ENCODE measurements around the gene PPIL6.

PPIL6 gene

DNA sequence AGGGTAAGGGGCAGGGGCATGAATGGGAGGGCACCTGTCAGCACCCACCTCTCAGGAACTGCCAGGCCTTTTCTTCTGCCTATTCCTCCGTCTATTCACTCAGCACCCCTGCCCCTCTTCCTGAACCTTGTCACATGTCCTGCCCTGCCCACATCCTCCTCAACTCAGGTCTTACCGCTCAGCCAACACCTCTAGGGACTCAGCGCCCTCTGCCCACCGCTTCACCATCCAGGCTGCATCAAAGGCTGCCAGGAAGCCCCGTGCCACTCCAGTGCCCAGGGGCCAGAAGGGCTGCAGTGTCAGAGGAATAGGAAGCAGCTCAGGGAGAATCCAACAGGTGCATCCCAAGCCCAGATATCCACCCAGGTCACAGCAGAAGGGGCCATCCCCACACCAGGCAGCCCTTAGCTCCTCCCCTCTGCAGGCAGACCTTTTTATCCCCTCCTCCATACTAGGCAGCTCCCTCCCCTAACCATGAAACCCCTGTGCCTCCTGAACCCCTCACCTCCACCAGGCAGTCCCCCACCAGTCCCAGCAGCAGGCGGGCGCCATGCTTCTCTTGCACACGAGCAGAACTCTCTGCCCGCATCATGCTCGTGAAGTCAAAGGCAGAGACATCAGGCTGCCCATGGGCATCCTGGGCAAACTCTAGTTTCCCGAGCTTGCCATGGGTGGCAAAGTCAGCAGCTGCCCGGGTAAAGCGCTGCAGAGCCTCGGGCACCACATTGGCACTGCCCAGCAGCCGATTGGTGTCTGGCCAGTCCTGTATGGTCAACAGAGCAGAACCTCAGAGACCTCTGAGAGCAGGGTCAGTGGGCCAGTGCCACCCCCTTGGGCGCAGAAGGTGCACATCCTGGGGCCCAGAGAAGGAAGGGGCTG is 9.6 kb upstream of the PPIL6 start:
- no peak for DNase-seq (ENCODE audit: low read depth in 2 of 2)
- H3K4me3 ChIP-seq (replicated peaks in 1 of 2; ENCODE audit: low read depth in 2 of 2, low read length in 2 of 2): no peak overlapping the region
- TF ChIP-seq, protein P1, sequence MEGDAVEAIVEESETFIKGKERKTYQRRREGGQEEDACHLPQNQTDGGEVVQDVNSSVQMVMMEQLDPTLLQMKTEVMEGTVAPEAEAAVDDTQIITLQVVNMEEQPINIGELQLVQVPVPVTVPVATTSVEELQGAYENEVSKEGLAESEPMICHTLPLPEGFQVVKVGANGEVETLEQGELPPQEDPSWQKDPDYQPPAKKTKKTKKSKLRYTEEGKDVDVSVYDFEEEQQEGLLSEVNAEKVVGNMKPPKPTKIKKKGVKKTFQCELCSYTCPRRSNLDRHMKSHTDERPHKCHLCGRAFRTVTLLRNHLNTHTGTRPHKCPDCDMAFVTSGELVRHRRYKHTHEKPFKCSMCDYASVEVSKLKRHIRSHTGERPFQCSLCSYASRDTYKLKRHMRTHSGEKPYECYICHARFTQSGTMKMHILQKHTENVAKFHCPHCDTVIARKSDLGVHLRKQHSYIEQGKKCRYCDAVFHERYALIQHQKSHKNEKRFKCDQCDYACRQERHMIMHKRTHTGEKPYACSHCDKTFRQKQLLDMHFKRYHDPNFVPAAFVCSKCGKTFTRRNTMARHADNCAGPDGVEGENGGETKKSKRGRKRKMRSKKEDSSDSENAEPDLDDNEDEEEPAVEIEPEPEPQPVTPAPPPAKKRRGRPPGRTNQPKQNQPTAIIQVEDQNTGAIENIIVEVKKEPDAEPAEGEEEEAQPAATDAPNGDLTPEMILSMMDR (IDR thresholded peaks at IDR 0.05; ENCODE audit: low read depth, low read length): no peak

DNA sequence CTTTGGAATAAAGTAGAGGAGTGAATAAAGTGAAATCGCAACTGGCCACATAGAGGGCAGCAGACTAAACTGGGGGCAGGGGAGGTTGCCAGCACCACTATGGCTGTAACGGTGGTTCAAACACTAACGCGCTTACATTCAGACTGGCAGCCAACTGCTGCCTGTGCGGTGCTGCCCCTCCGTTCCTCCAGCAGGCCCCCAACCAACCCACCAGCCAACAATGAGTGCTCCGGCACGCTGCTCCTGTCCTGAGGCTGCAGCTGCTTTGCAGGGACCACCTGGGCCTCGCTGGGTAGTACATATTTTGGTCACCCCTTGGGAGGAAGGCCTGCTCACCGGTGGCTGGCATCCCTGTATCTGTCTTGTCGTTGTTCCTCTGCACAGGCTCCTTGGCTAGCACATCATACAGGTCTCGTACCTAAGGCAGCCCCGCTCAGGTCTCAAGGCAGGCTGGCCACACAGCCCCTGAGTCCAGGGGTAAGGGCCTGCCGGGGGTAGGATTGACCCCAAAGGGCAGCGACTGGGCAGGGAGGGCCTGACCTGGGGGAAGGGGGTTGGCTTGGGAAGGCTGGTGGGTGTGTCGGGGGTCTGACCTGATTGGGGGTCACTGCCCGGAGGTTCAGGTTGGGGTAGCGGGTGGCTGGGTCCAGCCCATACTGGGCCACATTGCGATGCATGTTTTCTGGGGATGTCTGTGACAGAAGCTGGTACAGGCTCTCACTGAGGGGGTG is 8.8 kb upstream of the PPIL6 start:
- H3K4me3 ChIP-seq (replicated peaks in 1 of 2; ENCODE audit: low read depth in 2 of 2, low read length in 2 of 2): no peak overlapping the region
- TF ChIP-seq, protein P1 (IDR thresholded peaks at IDR 0.05; ENCODE audit: low read depth, low read length): no peak
- DNase-seq (ENCODE audit: low read depth in 2 of 2): no peak

DNA sequence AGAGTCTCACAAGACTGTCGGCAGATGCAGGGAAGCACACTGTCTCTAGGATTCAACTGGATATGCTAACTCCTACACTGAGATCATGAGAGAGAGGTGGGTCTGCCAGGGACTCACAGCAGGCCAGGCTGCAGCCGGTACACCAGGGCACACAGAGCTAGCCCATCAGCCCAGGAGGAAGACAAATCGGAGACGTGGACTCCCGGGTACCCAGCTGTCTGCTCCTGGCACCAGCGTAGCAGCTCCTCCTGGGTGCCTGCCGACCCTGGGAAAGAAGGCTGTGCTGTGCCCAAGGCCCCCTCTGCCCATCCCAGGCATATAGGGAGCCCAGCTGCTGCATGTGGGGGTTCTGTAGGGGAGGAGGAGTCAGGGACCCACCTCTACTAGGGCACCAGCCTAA is 8.2 kb upstream of the PPIL6 start:
- TF ChIP-seq, protein P1 (IDR thresholded peaks at IDR 0.05; ENCODE audit: low read depth, low read length): no peak
- H3K4me3 ChIP-seq (replicated peaks in 1 of 2; ENCODE audit: low read depth in 2 of 2, low read length in 2 of 2): no peak overlapping the region
- no peak for DNase-seq (ENCODE audit: low read depth in 2 of 2)

DNA sequence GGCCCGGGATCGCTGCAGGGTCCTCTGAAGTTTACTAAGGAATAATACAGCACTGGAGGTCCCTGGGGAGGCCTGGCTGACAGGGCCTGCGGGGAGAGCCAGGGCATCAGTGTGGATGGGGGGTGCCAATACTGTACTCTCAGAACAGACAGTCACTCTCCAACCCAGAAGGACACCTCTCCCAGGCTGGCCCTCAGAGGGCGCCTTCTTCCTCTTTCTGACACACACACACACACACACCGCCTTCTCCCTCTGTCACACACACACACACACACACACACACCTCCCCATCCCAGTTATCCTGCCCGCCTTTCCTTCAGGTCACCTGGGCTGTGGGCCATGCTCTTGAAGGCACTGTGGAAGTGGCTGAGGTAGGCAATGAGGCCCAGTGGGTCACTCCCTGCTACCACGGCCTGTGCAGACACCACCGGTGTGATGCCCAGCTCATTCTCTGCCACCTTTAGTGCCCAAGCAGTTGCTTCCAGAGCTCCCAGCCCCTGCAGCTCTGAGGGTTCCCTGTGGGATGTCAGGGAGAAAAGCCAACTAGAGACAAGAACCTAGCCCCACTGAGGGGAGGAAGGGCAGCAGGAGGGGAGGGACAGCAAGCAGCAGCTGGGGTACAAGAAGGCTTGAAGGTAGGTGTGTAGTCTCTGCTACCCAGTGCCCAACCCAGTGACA is 7.6 kb upstream of the PPIL6 start:
- TF ChIP-seq, protein P1 (IDR thresholded peaks at IDR 0.05; ENCODE audit: low read depth, low read length): no peak
- H3K4me3 ChIP-seq (replicated peaks in 1 of 2; ENCODE audit: low read depth in 2 of 2, low read length in 2 of 2): no peak overlapping the region
- peak in 1 of 2 donors; percentile 12 for DNase-seq (ENCODE audit: low read depth in 2 of 2)

DNA sequence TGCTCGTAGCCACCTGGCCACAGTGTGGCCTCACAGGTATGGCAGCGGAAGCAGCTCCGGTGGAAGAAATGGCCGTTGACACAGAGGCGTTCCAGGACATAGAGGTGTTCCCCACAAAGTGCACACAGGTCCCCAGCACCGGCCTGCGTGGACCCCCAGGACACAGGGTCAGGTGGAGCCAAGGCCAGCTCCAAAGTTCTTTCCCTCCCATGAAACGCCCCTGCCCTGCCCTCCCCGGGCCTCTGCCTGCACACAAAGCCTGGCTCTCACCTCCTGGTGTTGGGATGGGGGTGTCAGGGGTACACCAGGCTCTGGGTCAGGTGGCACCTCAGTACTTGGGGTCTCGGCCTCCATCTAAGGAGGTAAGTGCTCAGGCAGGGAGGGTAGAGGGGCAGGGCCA is 6.7 kb upstream of the PPIL6 start:
- DNase-seq (ENCODE audit: low read depth in 2 of 2): no peak
- no peak overlapping the region for H3K4me3 ChIP-seq (replicated peaks in 1 of 2; ENCODE audit: low read depth in 2 of 2, low read length in 2 of 2)
- TF ChIP-seq, protein P1 (IDR thresholded peaks at IDR 0.05; ENCODE audit: low read depth, low read length): no peak

DNA sequence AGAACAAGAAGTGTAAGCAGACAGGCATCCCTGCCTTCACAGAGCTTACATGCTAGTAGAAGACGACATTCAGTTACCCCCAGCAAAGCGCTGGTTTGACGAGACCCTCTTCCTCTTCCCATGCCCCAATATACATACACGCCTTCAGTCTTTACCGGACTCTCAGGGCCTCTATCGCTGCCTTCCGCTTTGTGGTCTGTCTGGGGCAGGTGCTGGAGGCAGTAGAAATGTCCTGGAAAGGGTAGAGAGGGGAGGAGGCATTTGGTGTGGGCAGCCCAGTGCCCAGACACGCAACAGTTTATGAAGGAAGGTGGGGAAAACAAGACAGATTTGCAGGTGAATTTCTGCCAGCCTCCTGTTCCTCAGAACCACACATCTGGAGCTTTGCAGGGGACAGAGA is 6.1 kb upstream of the PPIL6 start:
- H3K4me3 ChIP-seq (replicated peaks in 1 of 2; ENCODE audit: low read depth in 2 of 2, low read length in 2 of 2): no peak overlapping the region
- no peak for DNase-seq (ENCODE audit: low read depth in 2 of 2)
- TF ChIP-seq, protein P1 (IDR thresholded peaks at IDR 0.05; ENCODE audit: low read depth, low read length): no peak
